ENCODE measurements around the gene JAK1.

The JAK1 gene

DNA sequence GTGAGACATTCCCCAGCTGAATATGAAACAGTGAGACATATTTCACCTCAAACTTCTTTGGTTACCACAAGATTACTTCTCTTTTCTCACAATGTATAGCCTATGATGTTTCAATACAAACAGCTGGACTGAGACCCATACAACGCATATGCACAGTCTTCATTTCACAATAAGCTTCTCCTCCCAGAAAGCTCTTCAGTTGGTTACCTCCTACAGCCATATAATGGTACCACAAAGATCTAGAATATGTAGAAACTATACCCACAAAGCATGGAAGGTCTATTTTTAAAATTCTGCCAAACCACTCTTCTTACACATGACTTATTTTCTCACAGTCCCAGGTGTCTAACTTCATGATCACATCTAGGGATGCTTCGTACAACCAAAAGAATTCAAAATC lies 70.8 kb downstream of the JAK1 start:
- H3K4me3 ChIP-seq (ENCODE audit: low read depth, low read length) = no peak overlapping the region
- DNase-seq (ENCODE audit: low read depth) = no peak
- TF ChIP-seq, protein P1, sequence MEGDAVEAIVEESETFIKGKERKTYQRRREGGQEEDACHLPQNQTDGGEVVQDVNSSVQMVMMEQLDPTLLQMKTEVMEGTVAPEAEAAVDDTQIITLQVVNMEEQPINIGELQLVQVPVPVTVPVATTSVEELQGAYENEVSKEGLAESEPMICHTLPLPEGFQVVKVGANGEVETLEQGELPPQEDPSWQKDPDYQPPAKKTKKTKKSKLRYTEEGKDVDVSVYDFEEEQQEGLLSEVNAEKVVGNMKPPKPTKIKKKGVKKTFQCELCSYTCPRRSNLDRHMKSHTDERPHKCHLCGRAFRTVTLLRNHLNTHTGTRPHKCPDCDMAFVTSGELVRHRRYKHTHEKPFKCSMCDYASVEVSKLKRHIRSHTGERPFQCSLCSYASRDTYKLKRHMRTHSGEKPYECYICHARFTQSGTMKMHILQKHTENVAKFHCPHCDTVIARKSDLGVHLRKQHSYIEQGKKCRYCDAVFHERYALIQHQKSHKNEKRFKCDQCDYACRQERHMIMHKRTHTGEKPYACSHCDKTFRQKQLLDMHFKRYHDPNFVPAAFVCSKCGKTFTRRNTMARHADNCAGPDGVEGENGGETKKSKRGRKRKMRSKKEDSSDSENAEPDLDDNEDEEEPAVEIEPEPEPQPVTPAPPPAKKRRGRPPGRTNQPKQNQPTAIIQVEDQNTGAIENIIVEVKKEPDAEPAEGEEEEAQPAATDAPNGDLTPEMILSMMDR (IDR thresholded peaks at IDR 0.05; ENCODE audit: low read depth, low read length, missing control alignments) = no peak

DNA sequence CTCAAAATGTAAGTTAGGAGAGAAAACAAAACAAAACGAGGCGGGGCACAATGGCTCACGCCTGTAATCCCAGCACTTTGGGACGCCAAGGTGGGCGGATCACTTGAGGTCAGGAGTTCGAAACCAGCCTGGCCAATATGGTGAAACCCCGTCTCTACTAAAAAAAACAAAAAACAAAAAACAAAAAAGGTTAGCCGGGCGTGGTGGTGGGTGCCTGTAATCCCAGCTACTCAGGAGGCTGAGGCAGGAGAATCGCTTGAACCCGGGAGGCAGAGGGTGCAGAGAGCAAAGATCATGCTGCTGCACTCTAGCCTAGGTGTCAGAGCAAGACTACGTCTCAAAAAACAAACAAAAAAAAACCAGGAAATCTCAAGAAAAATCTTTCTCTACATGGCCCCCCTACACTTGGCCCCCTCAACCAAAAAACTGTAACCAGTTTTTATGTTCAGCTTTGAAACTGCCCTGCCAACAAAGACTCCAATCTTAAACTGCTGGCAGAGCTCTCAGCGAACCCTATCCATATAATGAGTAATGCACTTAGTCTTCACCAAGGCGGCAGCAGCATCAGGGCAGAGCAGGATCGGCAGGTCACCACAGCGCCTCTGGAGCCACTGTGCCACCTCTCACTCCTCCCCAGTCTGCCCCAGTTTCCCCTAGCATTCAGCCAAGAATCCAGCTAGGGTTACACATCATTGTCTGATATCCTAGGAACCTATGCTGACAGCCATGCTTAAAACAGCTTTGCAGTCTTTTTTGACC lies 71.7 kb downstream of the JAK1 start:
- TF ChIP-seq, protein P1 (IDR thresholded peaks at IDR 0.05; ENCODE audit: low read depth, low read length, missing control alignments) = no peak
- DNase-seq (ENCODE audit: low read depth) = no peak
- H3K4me3 ChIP-seq (ENCODE audit: low read depth, low read length) = no peak overlapping the region

DNA sequence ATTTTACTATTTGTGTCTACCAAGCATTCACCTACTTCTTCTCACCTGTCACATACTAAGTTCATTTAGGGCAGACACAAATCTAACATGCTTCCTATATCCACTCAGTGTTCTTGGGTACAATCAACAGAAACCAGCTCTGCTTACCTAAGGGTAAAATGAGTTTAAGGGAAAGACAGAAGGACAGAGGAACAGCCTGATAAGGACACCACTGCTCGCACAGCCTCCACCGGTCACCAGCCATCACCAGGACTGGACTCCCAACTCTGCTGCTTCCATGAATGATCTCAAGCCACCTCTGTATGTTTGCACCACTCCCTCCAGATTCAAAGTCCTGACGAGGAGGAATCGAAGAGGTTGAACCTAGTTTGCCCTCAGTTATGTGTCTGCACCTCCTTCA lies 72.4 kb downstream of the JAK1 start:
- TF ChIP-seq, protein P1 (IDR thresholded peaks at IDR 0.05; ENCODE audit: low read depth, low read length, missing control alignments) = no peak
- DNase-seq (ENCODE audit: low read depth) = no peak
- no peak overlapping the region for H3K4me3 ChIP-seq (ENCODE audit: low read depth, low read length)

DNA sequence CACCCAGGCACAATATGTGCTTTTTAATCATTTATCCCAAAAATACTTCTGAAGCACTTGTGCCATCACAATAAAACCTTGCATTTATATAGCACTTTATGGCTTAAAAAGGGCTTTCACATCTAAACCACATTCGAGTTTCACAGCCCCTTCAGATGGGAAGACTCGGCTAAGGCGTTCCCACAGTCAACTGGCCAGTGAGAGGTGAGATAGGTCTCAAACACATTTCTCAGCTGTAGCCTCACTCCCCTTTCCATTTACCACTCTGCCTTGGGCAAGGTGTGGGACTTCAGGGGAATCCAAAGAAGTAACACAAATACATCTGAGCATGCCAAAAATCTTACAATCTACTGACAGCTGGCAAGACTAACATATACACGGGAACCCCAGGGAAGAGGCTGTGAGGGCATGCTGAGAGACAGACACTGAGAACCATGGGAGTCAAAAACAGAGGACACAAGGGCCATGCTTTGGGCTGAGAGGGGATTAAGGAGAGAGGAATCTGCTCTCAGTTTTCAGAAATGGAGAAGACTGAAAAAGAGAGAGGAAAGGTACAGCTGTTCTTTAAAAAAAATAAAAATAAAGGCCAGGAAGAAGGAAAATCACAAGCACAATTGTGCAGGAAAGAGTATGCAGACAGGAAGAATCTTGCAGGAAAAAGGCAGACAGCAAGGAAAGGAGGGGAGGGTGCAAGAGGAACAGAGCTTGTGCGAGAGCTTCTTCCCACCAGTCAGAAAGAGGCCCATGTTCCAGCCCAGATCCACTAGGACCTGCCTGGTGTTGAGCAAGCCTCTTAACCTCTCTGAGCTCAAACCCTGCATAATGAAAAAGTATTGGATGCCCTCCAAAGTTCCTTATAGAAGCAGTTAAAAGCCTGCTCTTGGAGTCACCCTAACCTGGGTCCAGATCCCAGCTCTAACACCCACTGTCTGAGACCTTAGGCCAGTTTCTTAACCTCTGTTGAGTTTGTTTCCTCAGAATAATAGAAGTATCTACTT lies 73.5 kb downstream of the JAK1 start:
- TF ChIP-seq, protein P1 (IDR thresholded peaks at IDR 0.05; ENCODE audit: low read depth, low read length, missing control alignments) = no peak
- DNase-seq (ENCODE audit: low read depth) = no peak
- no peak overlapping the region for H3K4me3 ChIP-seq (ENCODE audit: low read depth, low read length)

DNA sequence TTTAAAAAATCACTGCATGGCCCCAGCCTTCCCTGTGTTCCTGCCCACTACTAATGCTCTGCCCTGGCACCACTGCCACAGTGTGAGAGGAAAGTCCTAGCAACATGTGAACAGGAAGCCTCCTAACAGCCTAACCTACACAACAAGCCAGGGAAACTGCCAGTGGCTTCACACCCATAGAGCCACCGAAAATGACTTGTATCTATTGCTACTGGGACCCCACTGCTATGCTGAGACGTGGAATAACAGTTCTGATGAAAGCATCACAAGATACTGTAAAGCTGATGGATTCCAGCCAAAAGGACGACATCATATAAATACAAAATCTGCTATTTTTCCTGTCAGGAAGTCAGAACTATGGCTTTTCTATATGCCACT lies 74.9 kb downstream of the JAK1 start:
- TF ChIP-seq, protein P1 (IDR thresholded peaks at IDR 0.05; ENCODE audit: low read depth, low read length, missing control alignments) = no peak
- DNase-seq (ENCODE audit: low read depth) = no peak
- H3K4me3 ChIP-seq (ENCODE audit: low read depth, low read length) = no peak overlapping the region

DNA sequence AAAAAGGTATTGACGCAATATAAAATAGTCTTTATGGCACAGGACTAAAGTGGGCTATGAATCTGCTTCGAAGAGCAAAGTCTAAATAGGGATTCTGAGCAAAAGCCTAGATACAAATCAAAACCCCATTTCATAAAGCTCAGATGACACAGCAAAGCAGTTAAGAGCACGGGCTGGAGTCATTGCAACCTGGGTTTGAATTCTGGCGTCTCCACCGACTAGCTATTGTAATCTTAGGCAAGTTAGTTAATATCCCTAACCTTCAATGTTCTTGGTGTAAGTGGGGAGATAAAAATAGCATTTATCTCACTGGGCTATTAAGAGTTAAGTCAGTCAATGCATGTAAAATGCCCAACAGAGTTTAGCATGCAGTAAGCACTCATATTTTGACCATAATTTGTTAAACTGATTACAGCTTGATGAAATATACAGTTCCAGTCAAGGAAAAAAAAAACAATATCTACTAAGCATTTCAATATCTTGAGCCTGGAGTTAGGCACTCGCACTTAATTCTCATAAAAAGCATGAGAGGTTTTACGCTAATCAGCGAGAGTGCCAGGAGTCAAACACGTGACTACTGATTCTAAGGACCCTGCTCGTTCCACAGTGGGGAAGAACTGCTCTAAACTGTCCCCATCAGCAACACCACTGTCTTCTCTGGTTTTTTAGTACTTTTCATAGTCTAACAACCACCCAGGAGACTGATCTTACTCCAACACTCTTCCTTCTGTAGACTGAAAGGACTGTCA lies 75.5 kb downstream of the JAK1 start:
- TF ChIP-seq, protein P1 (IDR thresholded peaks at IDR 0.05; ENCODE audit: low read depth, low read length, missing control alignments) = no peak
- H3K4me3 ChIP-seq (ENCODE audit: low read depth, low read length) = no peak overlapping the region
- DNase-seq (ENCODE audit: low read depth) = no peak
